GM20000 (cell line): ENCODE data around the gene NMT1.

Experiments used
- DNase-seq: peaks from one replicate; pipeline ENCODE4 v3.0.0; 2012; ENCODE audit warnings: low spot score
- CTCF ChIP-seq: IDR thresholded peaks from 2 replicates; pipeline ENCODE4 v1.5.1; 2012; ENCODE audit warnings: mild to moderate bottlenecking, control low read depth; ENCODE audit errors: extremely low read depth, missing control alignments

The NMT1 gene

GRCh38 chr17:45129426-45129939 is 68.4 kb downstream of the NMT1 start:
- TF ChIP-seq CTCF = no peak
- DNase-seq = no peak

DNA sequence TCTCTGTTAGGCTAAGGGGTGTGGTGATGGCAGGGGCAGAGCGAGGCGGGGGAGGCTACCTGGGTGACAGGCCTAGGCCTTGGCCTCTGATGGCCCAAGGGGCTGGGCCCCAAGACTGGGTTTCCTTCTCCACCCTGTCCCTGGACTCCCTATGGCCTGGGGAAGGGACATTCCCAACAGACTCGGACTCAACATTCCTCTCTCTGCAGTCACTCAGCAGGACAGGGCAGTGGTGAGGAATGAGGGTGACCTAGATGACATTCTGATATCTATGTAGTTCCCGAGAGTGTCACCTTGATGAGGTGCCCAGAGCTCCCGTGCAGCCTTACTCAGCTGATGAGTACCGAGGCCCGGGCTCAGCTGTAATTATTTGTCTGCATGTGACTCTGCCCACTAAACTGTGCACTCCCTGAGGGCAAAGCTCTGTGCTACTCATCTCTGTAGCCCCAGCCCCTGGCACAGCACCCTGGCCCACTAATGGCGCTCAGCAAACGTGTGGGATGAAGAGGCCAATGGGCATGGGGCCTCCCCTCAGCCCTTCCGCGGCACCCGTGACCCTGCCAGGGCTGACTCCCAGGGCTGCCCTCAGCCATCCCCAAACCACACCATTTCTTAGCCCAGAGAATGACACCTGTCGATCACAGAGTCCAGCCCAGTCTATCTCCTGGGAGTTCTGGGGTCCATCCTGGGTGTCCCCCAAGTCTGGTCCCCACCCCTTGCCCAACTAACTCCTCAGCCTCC is 69.0 kb downstream of the NMT1 start:
- no peak for TF ChIP-seq CTCF
- DNase-seq = no peak

DNA sequence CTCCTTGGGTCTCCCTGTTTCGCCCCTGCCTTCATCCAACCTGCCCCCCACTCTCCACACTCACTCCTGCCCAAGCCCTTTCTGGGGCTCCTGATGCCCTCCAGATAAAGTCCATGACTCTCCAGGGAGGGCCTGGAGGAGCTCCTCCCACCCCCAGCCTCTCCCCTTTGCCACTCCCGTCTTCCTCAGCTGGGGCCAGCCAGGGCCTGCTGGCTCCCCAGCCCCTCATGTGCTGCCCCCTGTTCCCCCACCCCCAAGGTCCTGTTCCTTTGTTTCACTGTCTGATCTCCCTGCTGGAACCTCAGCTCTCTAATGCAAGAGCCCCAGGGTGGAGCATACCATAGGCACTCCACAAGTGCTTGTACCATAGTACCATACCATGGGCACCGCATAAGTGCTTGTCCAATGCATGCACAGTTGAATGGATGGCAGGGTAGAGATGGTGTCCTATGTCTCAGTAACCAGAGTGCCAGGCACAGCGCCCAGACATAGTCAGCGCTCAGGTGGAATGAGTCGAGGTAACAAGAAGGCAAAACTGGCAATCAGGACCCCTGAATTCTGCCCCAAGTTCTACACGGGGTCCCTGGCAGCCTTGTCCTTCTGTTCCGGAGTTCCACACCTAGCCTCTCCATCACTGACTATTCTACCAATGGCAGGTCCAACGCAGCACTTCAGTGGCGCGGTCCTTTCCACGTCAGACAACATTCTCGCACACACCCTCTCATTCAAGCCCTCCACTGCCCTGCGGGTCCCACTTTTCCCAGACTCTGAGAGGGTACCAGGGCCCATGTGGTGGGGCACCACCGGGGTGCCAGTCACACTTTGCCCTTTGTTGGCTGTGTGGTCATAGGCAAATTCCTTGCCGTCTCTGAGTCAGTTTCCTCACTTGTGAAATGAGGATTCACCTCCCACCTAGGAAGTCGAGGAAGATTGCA is 69.8 kb downstream of the NMT1 start:
- DNase-seq = no peak
- no peak for TF ChIP-seq CTCF

GRCh38 chr17:45131616-45132319 is 70.7 kb downstream of the NMT1 start:
- peak; percentile 43 for TF ChIP-seq CTCF
- DNase-seq = peak; percentile 64

- DNase-seq = no peak
- TF ChIP-seq CTCF = no peak
Observed at GRCh38 chr17:45132320-45132571, 71.1 kb downstream of the NMT1 start, which contains the start of gene PLCD3. Gene PLCD3 (minus strand): TSS chr17:45132515. CDS start chr17:45132410, 105 bp downstream.

- peak; percentile 84 for TF ChIP-seq CTCF
Observed at GRCh38 chr17:45132572-45133463, 71.7 kb downstream of the NMT1 start.

More at GRCh38 chr17:45132572-45133463, 71.7 kb downstream of the NMT1 start:
- DNase-seq = peak; percentile 98
